Stimulated activated CD4-positive, alpha-beta T cell treated with anti-CD3 and anti-CD28 coated beads, Interleukin-4, amount 100 ng/mL, for 4 hours (primary cell): ENCODE measurements around the gene ST6GALNAC4.

Experiments
- DNase-seq, 2 experiments: peaks; one replicate each; pipeline ENCODE4 v3.0.0-alpha.2; 2020

Gene ST6GALNAC4, protein sequence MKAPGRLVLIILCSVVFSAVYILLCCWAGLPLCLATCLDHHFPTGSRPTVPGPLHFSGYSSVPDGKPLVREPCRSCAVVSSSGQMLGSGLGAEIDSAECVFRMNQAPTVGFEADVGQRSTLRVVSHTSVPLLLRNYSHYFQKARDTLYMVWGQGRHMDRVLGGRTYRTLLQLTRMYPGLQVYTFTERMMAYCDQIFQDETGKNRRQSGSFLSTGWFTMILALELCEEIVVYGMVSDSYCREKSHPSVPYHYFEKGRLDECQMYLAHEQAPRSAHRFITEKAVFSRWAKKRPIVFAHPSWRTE

GRCh38 chr9:127916720-127917581 is at the start of gene ST6GALNAC4:
Gene ST6GALNAC4, minus strand, starts transcription at chr9:127917041. Its CDS starts 622 bp downstream, at chr9:127916419.
- DNase-seq, result peak; percentile 91 to 98

GRCh38 chr9:127965953-127966352 is 49.1 kb upstream of the ST6GALNAC4 start:
- no peak for DNase-seq

DNA sequence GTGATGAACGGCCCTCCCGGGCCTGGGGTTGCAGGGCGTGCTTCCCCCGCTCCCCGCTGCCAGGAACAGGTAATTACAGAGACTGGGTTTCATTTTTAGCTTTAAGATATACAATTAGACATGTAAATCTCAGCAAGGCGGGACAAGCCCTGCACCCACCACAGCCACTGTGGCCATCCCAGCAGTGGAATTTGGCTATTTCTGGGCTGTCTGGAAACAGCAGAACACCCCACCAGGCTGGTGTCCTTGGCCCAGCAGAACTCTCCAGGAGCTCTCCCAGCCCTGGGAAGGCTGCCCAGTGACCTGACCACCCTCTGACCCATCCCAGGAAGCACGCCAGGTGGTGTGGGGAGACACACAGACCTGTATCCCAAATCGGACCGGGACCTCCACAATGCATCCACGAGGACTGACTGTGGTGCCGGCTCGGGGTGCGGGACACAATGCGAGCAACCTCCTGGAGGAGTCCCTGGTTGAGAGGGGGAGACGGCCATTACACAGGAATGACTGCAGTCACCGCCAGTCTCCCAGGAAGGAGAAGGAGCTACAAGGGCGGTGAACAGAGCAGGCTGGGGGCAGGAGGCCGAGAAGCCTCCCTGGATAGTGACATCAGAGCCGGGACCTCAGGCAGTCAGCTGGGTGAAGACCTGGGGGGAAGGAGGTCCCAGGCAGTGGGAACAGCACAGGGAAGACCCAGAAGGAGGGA is 46.7 kb upstream of the ST6GALNAC4 start:
- no peak for DNase-seq

DNA sequence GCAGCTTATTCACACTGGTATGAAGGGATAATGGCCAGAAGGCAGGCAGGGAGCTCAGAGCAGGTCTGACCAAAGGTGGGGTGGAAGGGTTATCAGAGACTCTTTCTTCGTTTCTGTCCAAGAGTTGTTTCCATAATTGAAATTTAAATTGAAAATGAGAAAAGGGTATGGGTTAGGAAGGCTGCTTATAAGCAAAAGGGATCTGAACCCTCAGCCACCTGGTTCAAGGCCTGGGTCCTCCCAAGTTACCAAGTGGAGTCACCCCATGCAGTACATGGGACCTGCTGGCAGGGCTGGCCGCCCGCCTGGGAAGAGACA is 46.2 kb upstream of the ST6GALNAC4 start:
- DNase-seq, result no peak

GRCh38 chr9:127962278-127962677 is 45.4 kb upstream of the ST6GALNAC4 start:
- no peak for DNase-seq

DNA sequence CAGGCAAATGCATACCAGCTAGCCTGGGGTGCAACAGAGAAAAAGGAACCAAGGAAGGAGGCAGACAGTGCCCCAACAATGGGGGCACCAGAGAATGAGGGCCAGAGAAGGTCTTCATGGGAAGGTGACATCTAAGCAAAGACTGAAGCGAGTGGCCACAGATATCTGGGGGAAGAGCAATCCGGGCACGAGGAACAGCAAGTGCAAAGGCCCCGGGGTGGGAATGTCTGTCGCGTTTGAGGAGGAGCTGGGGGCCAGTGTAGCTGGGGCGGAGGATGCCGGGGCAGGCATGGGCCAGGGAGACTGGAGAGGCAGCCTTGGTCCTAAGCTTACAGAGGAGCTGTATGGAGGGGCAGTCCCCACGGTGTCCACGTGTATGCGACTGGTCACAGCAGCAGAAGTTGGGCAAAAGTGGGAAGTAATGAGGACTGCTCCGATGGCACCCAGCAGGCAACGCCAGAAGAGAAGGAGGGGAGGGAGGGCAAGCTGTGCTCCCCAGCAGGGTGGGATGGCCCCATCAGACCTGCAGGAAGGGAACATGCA is 44.8 kb upstream of the ST6GALNAC4 start:
- DNase-seq, result no peak

GRCh38 chr9:127961155-127961490 is 44.3 kb upstream of the ST6GALNAC4 start:
- DNase-seq, result no peak

- no peak for DNase-seq
These were observed 43.7 kb upstream of the ST6GALNAC4 start for GRCh38 chr9:127960410-127961154.

DNA sequence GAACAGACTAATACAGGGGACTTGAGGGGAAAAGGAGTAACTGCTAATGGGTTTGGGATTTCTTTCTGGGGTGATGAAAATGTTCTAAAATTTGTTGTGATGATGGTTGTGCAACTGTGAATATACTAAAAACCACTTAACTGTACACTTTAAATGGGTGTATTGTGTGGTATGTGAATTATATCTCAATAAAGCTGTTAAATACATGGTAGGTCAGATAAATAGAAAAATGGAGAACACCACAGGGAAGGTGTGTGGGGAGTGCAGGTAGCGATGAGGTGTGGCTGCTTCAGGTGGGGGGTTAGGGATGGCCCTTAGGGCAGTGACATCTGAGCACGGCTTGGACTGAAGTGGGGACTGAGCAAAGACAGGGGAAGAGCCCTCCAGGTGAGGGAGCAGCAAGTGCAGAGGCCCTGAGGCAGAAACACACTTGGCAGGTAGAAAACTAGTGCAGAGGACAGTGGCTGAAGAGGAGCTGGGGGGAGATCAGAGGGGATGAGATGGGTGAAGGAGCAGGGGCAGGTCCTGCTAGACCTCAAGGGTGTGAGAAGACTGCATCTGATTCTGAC is 43.1 kb upstream of the ST6GALNAC4 start:
- DNase-seq, result no peak

DNA sequence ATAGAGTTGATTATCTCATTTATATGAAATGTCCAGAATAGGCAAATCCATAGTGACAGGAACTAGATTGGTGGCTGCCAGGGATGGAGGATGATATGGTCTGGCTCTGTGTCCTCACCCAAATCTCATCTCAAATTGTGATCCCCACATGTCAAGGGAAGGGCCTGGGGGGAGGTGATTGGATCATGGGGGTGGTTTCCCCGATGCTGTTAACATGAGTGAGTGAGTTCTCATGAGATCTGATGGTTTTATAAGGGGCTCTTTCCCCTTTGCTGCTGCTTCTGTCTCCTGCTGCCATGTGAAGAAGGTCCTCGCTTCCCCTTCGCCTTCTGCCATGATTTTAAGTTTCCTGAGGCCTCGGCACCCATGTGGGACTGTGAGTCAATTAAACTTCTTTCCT is 42.6 kb upstream of the ST6GALNAC4 start:
- DNase-seq, result no peak

- no peak for DNase-seq
These were observed 41.9 kb upstream of the ST6GALNAC4 start for GRCh38 chr9:127958728-127959127.

GRCh38 chr9:127955294-127956015 is 38.6 kb upstream of the ST6GALNAC4 start:
- DNase-seq, result peak; percentile 73 to 93

GRCh38 chr9:127954831-127955293 is 38.0 kb upstream of the ST6GALNAC4 start:
- DNase-seq, result no peak

DNA sequence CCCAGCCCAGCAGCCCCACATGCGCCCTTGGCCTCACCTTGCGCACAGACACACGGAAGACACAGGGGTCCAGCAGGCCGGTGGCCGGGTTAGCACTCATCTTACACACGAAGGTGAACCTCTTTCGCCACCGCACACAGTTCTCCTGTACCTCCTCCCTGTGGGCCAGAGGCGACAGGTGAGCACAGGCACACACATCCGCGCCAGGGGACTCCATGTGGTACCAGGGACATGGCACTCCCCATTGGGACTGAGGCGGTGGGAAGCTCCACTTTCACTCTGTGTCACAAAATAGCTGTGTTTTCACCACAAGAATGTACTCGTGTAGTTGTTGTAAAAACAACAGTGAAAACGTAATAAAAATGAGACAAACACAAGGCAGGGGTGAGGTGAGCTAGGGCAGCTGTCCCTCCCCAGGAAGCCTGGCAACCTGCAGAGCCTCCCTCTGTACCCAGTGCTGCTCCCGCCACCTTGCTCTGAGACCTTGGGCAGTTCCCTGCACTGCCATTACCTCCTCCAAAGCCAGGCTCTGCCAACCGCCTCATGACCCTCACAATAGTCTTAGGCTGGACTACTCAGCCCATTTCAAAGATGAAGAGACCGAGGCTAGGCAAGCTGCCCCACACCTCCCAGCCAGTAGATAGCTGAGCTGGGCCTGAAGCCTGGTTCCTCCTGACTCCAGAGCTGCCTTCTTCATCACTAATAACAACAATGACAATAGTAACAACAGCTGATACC is 37.1 kb upstream of the ST6GALNAC4 start:
- DNase-seq, result no peak

GRCh38 chr9:127953154-127953553 is 36.3 kb upstream of the ST6GALNAC4 start:
- DNase-seq, result no peak

- DNase-seq, result no peak
These were observed 33.9 kb upstream of the ST6GALNAC4 start for GRCh38 chr9:127950513-127951289.

GRCh38 chr9:127949827-127950512 is 33.1 kb upstream of the ST6GALNAC4 start:
- DNase-seq, result no peak

- no peak for DNase-seq
These were observed 31.2 kb upstream of the ST6GALNAC4 start for GRCh38 chr9:127947841-127948710.
